Neural cell (in vitro differentiated cells): ENCODE results near the gene WDR83.

ENCODE experiments used
- CTCF ChIP-seq: fragments of 450-650 bp; IDR thresholded peaks from 2 replicates; pipeline ENCODE4 v1.5.1; 2014; ENCODE audit warnings: antibody characterized with exemption, mild to moderate bottlenecking, moderate library complexity; ENCODE audit not compliant: poor library complexity, severe bottlenecking
- EP300 ChIP-seq: fragments of 450-650 bp; conservative IDR thresholded peaks from 2 replicates; pipeline ENCODE4 v1.6.1; 2014; ENCODE audit warnings: antibody characterized with exemption, mild to moderate bottlenecking, moderate library complexity; ENCODE audit not compliant: poor library complexity, severe bottlenecking
- EZH2 ChIP-seq: fragments of 200-600, 300-800 bp; shearing (Covaris generic), sonication (generic); IDR thresholded peaks from 2 replicates; pipeline ENCODE4 v1.6.1; 2014; ENCODE audit warnings: antibody characterized with exemption, low read length, borderline replicate concordance, mild to moderate bottlenecking; ENCODE audit not compliant: insufficient read depth, poor library complexity, severe bottlenecking
- MXI1 ChIP-seq: fragments of 450-650 bp; conservative IDR thresholded peaks from 2 replicates; pipeline ENCODE4 v1.6.1; 2014; ENCODE audit warnings: antibody characterized with exemption, mild to moderate bottlenecking; ENCODE audit not compliant: poor library complexity, severe bottlenecking
- POLR2AphosphoS5 ChIP-seq: IDR thresholded peaks from 2 replicates; pipeline ENCODE4 v1.6.1; 2012
- RAD21 ChIP-seq: fragments of 450-650 bp; conservative IDR thresholded peaks from 2 replicates; pipeline ENCODE4 v1.6.1; 2014; ENCODE audit warnings: antibody characterized with exemption, mild to moderate bottlenecking, moderate library complexity
- REST ChIP-seq: IDR thresholded peaks from 2 replicates; pipeline ENCODE4 v1.6.1; 2012; ENCODE audit warnings: borderline replicate concordance
- SMC3 ChIP-seq: fragments of 450-650 bp; conservative IDR thresholded peaks from 2 replicates; pipeline ENCODE4 v1.6.1; 2014; ENCODE audit warnings: antibody characterized with exemption, mild to moderate bottlenecking, moderate library complexity; ENCODE audit not compliant: poor library complexity
- TAF1 ChIP-seq: IDR thresholded peaks from 2 replicates; pipeline ENCODE4 v1.6.1; 2012; ENCODE audit warnings: low read depth

DNA sequence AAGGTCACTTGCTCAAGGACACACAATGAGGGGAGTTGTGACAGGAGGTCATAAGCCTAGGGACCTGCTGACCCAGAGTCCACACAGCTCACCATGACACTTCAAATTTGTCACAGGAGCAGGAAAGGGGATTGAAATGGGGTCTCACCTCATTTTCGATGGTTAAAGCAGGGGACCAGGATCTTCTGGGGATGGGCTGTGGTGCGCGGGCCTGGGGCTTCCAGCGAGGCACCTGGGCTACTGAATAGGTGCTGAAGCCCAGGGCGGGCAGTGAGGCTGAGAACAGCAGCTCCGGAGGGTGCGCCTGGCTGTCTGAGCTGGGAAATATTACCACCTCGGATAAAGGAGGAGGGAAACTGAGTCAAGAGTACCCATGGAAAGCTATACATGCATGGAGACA is 11.1 kb upstream of the WDR83 start:
- TF ChIP-seq CTCF (no peak), REST (no peak), RAD21 (no peak), EZH2 (no peak), SMC3 (no peak), POLR2AphosphoS5 (no peak), EP300 (no peak), TAF1 (no peak), MXI1 (no peak)
